HL-60 (cell line): Measurements from ENCODE around the gene LYPD4.
"Not testable (repeated sequence)": the region's sequence is repeated elsewhere in the genome, so short reads cannot be mapped to it uniquely, and the experiment has no call there.

ENCODE experiments used
- DNase-seq, 2 experiments: peaks; one replicate each; pipeline ENCODE4 v3.0.0-alpha.2; 2010 to 2020; ENCODE audit warnings: low read depth in 1 of 2, low spot score in 1 of 2
- H3K27ac ChIP-seq: fragments of 250-450 bp; sonication (Bioruptor Pico); replicated peaks from 2 replicates; pipeline ENCODE4 v1.5.1; 2020; ENCODE audit warnings: mild to moderate bottlenecking, moderate library complexity
- H3K27me3 ChIP-seq: fragments of 250-450 bp; sonication (Bioruptor Pico); 2 replicates; pipeline ENCODE4 v1.5.1; 2021; ENCODE audit warnings: mild to moderate bottlenecking, moderate library complexity; ENCODE audit not compliant: insufficient read depth, poor library complexity, severe bottlenecking
- H3K4me3 ChIP-seq: replicated peaks from 2 replicates; pipeline ENCODE4 v1.5.1; 2011; ENCODE audit warnings: mild to moderate bottlenecking, control low read depth, low read length; ENCODE audit not compliant: insufficient read depth
- CTCF ChIP-seq: IDR thresholded peaks from one replicate; pipeline ENCODE4 v1.5.1; 2011; ENCODE audit warnings: low read length, control low read depth, inconsistent platforms; ENCODE audit not compliant: insufficient read depth
- GABPA ChIP-seq: IDR thresholded peaks from 2 replicates; pipeline ENCODE4 v1.6.1; 2012; ENCODE audit warnings: low read depth
- POLR2AphosphoS5 ChIP-seq: IDR thresholded peaks from 2 replicates; pipeline ENCODE4 v1.6.1; 2012; ENCODE audit warnings: low read depth
- REST ChIP-seq: IDR thresholded peaks from 2 replicates; pipeline ENCODE4 v1.6.1; 2012; ENCODE audit warnings: low read depth; ENCODE audit not compliant: insufficient replicate concordance
- SPI1 ChIP-seq: IDR thresholded peaks from 2 replicates; pipeline ENCODE4 v1.6.1; 2012; ENCODE audit warnings: low read depth, mild to moderate bottlenecking, borderline replicate concordance

LYPD4 gene

GRCh38 chr19:41879080-41879479 is 34.6 kb upstream of the LYPD4 start:
- TF ChIP-seq SPI1 (no peak), POLR2AphosphoS5 (no peak), REST (no peak), GABPA (no peak), CTCF (no peak)
- H3K4me3 ChIP-seq = no peak overlapping the region
- H3K27ac ChIP-seq = no peak overlapping the region
- no peaks in the 10 kb centered on the region for H3K27me3 ChIP-seq
- no peak for DNase-seq

- no peak for DNase-seq
- Histone ChIP-seq H3K4me3 (no peak overlapping the region), H3K27ac (peak overlapping the region; percentile 91), H3K27me3 (no peaks in the 10 kb centered on the region)
- TF ChIP-seq CTCF (no peak), REST (no peak)
Measured at GRCh38 chr19:41877916-41878905, 33.7 kb upstream of the LYPD4 start.

GRCh38 chr19:41876847-41877832 is 32.7 kb upstream of the LYPD4 start, which contains the start of gene CD79A:
Gene CD79A, plus strand, starts transcription at chr19:41877279. Its CDS starts 26 bp downstream, at chr19:41877305.
- no peak within 1 kb of the TSS for H3K4me3 ChIP-seq
- H3K27me3 ChIP-seq = no peaks in the 10 kb centered on the region
- peak within 1 kb of the TSS; percentile 91 for H3K27ac ChIP-seq
- peak in 1 of 2 experiments; percentile 91 for DNase-seq
- peak; percentile 23; the same call in 1 of the 2 replicates for TF ChIP-seq SPI1
- TF ChIP-seq POLR2AphosphoS5 = peak; percentile 65; the same call in 1 of the 2 replicates
- TF ChIP-seq REST = no peak

- not testable (repeated sequence) for H3K27me3 ChIP-seq, H3K4me3 ChIP-seq, DNase-seq
- peak overlapping the region; percentile 53; the same call in 1 of the 2 replicates for H3K27ac ChIP-seq
Measured at GRCh38 chr19:41875973-41876372, 31.5 kb upstream of the LYPD4 start.
